CD8-positive, alpha-beta memory T cell (primary cell): ENCODE measurements around the gene GPT2. TPM values are rescaled to one million over a fixed set of nuclear protein-coding genes. Genes with fewer than 3 reads are reported as not detected.
A peak's percentile ranks its signal among the peaks of the same experiment; 100 is the strongest.

Experiments used
- CTCF ChIA-PET: fragments of 350-600 bp; sonication (Branson Sonifier 250); formaldehyde crosslinking; loops from one replicate; lab custom pipeline; 2021; ENCODE audit warnings: antibody characterized with exemption; lab: Charles Lee
- POLR2A ChIA-PET: fragments of 350-600 bp; sonication (Branson Sonifier 250); formaldehyde crosslinking; loops from one replicate; lab custom pipeline; 2021; ENCODE audit warnings: antibody characterized with exemption; lab: Charles Lee
- DNase-seq, 5 donors: peaks; one replicate each; pipeline versions ENCODE4 v3.0.0 to v3.0.0-alpha.2; 2020 to 2022; ENCODE audit warnings: mixed read lengths in 1 of 5
- H3K27ac ChIP-seq: one replicate; pipeline ENCODE4 v1.7.0; 2013; ENCODE audit warnings: low read depth, mild to moderate bottlenecking, low read length, moderate library complexity
- H3K27me3 ChIP-seq: 2 replicates; pipeline ENCODE4 v1.7.0; 2013; ENCODE audit warnings: low read length, mild to moderate bottlenecking; ENCODE audit not compliant: insufficient read depth, poor library complexity, severe bottlenecking
- H3K36me3 ChIP-seq: 2 replicates; pipeline ENCODE4 v1.7.0; 2013; ENCODE audit warnings: mild to moderate bottlenecking, low read length, moderate library complexity; ENCODE audit not compliant: insufficient read depth
- H3K4me1 ChIP-seq: 2 replicates; pipeline ENCODE4 v1.7.0; 2013; ENCODE audit warnings: mild to moderate bottlenecking, low read length, moderate library complexity; ENCODE audit not compliant: insufficient read depth
- H3K4me3 ChIP-seq: 2 replicates; pipeline ENCODE4 v1.7.0; 2013; ENCODE audit warnings: mild to moderate bottlenecking, low read length
- H3K9me3 ChIP-seq: 2 replicates; pipeline ENCODE4 v1.7.0; 2013; ENCODE audit warnings: mild to moderate bottlenecking, low read length
- H3K27ac Mint-ChIP-seq, 8 donors: one replicate each; pipeline ENCODE4 v1.8.0; 2020 to 2021; ENCODE audit warnings: mixed read lengths in 8 of 8, mild to moderate bottlenecking in 6 of 8, inconsistent platforms in 3 of 8, moderate library complexity in 3 of 8
- H3K27me3 Mint-ChIP-seq, 2 donors: one replicate each; pipeline ENCODE4 v1.8.0; 2020 to 2021; ENCODE audit warnings: mixed read lengths in 2 of 2, mild to moderate bottlenecking in 1 of 2, moderate library complexity in 1 of 2
- H3K36me3 Mint-ChIP-seq, 3 donors: one replicate each; pipeline ENCODE4 v1.8.0; 2020 to 2021; ENCODE audit warnings: mixed read lengths in 3 of 3, inconsistent platforms in 1 of 3, mild to moderate bottlenecking in 1 of 3
- H3K4me1 Mint-ChIP-seq, 3 donors: one replicate each; pipeline ENCODE4 v1.8.0; 2020 to 2021; ENCODE audit warnings: mixed read lengths in 3 of 3, inconsistent platforms in 1 of 3, mild to moderate bottlenecking in 1 of 3
- H3K4me3 Mint-ChIP-seq, 7 donors: one replicate each; pipeline ENCODE4 v1.8.0; 2020 to 2021; ENCODE audit warnings: mixed read lengths in 7 of 7, mild to moderate bottlenecking in 6 of 7, moderate library complexity in 4 of 7, inconsistent platforms in 2 of 7
- H3K9me3 Mint-ChIP-seq, 5 donors: one replicate each; pipeline ENCODE4 v1.8.0; 2020 to 2022; ENCODE audit warnings: mixed read lengths in 5 of 5, mild to moderate bottlenecking in 3 of 5, moderate library complexity in 2 of 5, inconsistent platforms in 1 of 5
- polyA plus RNA-seq: library from polyadenylated mRNA; unstranded; fragments of 300-500 nt; fragmentation: Illumina TruSeq; gene quantifications from one replicate; pipeline ENCODE4 v1.2.3, GENCODE V29; 2021
- total RNA-seq, 2 experiments: library from RNA; stranded (reverse); gene quantifications; one replicate each; pipeline ENCODE4 v1.2.3, GENCODE V29; 2021

Gene GPT2
- total and polyA plus RNA-seq, 3 experiments from 2014 or later = 0.79 to 16.5 (median 12.5) TPM

DNA sequence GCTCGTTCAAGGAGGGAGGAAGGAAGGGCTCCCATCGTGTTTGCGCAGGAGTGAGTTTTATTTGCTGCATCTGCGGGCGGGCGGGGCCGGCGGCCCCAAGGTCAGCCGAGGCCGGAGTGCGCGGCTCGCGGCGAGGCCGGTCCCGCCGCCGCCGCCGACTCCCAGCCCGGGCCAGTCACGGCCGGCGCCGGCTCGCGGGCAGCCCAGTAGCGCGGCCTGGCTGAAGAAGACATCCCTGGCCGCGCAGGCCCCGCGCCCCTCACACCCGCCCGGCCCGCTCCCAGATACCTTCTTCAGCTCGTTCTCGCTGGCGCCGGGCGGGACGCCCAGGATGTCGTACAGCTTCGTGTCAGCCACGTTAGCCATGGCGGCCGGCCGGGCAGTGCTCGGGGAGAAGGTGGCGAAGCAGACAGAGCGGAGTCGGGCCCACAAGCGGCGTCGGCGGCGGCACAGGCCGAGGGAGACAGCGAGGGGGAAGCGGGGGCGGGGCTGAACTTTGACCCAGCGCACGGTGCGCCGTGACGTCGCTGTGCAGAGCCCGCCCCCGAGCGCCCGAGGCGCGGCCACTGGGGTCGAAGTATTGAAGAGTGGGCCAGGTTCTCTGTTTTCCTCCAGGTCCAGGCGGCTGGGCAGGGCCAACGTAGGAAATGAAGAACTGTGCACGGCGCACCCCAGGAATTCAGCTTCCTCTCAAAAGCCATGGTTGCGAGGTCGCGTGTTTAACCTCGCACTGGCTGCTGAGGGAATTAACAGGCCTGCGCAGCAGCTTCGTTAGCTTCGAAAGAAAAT lies 89.2 kb downstream of the GPT2 start, which contains the start of gene DNAJA2:
Gene DNAJA2, minus strand, starts transcription at position 468 of the 789 bp plus-strand sequence. Its CDS starts 102 bp downstream, at position 366.
- H3K27me3 Mint-ChIP-seq = peaks cover 0 to 1% of the 10 kb centered on the region in 2 donors
- peaks cover 6 to 42% (median 8%) of the 10 kb centered on the region in 3 donors for H3K36me3 Mint-ChIP-seq
- Histone ChIP-seq H3K9me3 (no peaks in the 10 kb centered on the region), H3K4me1 (peaks cover 40% of the 10 kb centered on the region), H3K4me3 (peak within 1 kb of the TSS; percentile 83), H3K27ac (peak within 1 kb of the TSS; percentile 87), H3K36me3 (peaks cover 11% of the 10 kb centered on the region), H3K27me3 (no peaks in the 10 kb centered on the region)
- peak; percentile 89 to 93 (median 92) for DNase-seq
- no peaks in the 10 kb centered on the region for H3K9me3 Mint-ChIP-seq
- H3K27ac Mint-ChIP-seq = peak within 1 kb of the TSS; percentile 89 to 100 (median 99)
- ChIA-PET CTCF (interaction anchor here (1.3 to 3.0 kb wide), 4 partner anchors 11 to 168 kb away, joined by 3 to 14 read pairs (median 8); no protein-coding TSS in a partner anchor), POLR2A (interaction anchor here (0.6 to 2.6 kb wide), 7 partner anchors 11 to 1639 kb away, joined by 3 to 12 read pairs (median 4); partner anchors contain the start of genes ITFG1, N4BP1 and PHKB)
- peaks cover 52 to 65% (median 63%) of the 10 kb centered on the region in 3 donors for H3K4me1 Mint-ChIP-seq
- peak within 1 kb of the TSS; percentile 83 to 99 (median 92) for H3K4me3 Mint-ChIP-seq

DNA sequence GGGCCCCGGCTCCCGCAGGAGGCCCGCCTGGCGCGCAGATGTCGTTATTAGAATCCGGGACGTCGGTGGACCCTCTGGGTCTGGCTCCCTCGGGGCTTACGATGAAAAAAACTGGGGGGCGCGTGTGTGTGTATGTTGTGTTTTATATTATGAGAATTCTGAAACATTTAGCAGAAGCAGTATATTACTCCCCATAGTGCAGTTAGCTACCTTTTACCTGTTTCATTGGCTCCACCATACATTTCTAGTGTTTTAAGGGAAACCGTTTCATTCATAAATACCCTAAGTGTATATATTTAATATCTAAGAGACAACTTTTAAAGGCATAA lies 89.8 kb downstream of the GPT2 start:
- Histone ChIP-seq H3K4me1 (peaks cover 35% of the 10 kb centered on the region), H3K9me3 (no peaks in the 10 kb centered on the region), H3K27me3 (no peaks in the 10 kb centered on the region), H3K4me3 (peak overlapping the region; percentile 45), H3K27ac (peak overlapping the region; percentile 87), H3K36me3 (peaks cover 5% of the 10 kb centered on the region)
- no peaks in the 10 kb centered on the region for H3K9me3 Mint-ChIP-seq
- ChIA-PET CTCF (interaction anchor here (1.3 to 3.0 kb wide), 4 partner anchors 12 to 168 kb away, joined by 3 to 14 read pairs (median 8); no protein-coding TSS in a partner anchor), POLR2A (interaction anchor here (0.6 to 2.6 kb wide), 6 partner anchors 12 to 1639 kb away, joined by 3 to 12 read pairs (median 4); partner anchors contain the start of genes ITFG1 and PHKB)
- H3K27me3 Mint-ChIP-seq = peaks cover 0 to 1% of the 10 kb centered on the region in 2 donors
- peak overlapping the region; percentile 89 to 100 (median 99) for H3K27ac Mint-ChIP-seq
- no peak for DNase-seq
- peaks cover 6 to 36% (median 8%) of the 10 kb centered on the region in 3 donors for H3K36me3 Mint-ChIP-seq
- H3K4me3 Mint-ChIP-seq = peak overlapping the region; percentile 83 to 97 (median 91)
- H3K4me1 Mint-ChIP-seq = peaks cover 46 to 60% (median 58%) of the 10 kb centered on the region in 3 donors

DNA sequence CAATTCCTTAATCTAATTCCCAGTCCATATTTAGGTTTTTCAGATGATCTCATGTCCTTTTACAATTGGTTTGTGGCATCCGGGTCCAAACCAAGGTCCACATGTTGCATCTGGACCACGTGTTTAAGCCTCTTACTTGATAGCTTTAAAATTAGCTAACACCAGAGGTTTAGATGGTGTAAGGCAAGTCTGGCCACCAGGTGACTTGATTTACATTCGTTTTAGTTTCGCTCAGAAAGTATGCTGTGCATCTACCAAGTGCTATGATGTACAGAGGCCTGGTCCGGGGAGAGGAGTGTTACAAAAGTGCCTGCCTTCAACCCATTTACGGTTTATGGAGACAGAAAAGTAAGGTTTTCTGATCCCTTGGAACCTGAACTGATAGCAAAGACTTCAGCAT lies 90.2 kb downstream of the GPT2 start:
- H3K4me3 ChIP-seq = peak overlapping the region; percentile 45
- Mint-ChIP-seq H3K36me3 (peaks cover 6 to 32% (median 8%) of the 10 kb centered on the region in 3 donors), H3K9me3 (no peaks in the 10 kb centered on the region), H3K27ac (peak overlapping the region; percentile 89 to 100 (median 99)), H3K4me1 (peaks cover 42 to 56% (median 56%) of the 10 kb centered on the region in 3 donors), H3K27me3 (peaks cover 0 to 1% of the 10 kb centered on the region in 2 donors), H3K4me3 (peak overlapping the region; percentile 83 to 97 (median 91))
- CTCF ChIA-PET = interaction anchor here (1.3 to 3.0 kb wide), 4 partner anchors 12 to 167 kb away, joined by 3 to 14 read pairs (median 8); no protein-coding TSS in a partner anchor
- no peaks in the 10 kb centered on the region for H3K27me3 ChIP-seq
- POLR2A ChIA-PET = interaction anchor here (0.6 to 2.6 kb wide), 6 partner anchors 11 to 1638 kb away, joined by 3 to 12 read pairs (median 6); partner anchors contain the start of genes ITFG1 and PHKB
- H3K9me3 ChIP-seq = no peaks in the 10 kb centered on the region
- peaks cover 33% of the 10 kb centered on the region for H3K4me1 ChIP-seq
- H3K27ac ChIP-seq = peak overlapping the region; percentile 87
- peak in 3 of 5 donors; percentile 9 to 46 (median 39) for DNase-seq
- peaks cover 5% of the 10 kb centered on the region for H3K36me3 ChIP-seq

DNA sequence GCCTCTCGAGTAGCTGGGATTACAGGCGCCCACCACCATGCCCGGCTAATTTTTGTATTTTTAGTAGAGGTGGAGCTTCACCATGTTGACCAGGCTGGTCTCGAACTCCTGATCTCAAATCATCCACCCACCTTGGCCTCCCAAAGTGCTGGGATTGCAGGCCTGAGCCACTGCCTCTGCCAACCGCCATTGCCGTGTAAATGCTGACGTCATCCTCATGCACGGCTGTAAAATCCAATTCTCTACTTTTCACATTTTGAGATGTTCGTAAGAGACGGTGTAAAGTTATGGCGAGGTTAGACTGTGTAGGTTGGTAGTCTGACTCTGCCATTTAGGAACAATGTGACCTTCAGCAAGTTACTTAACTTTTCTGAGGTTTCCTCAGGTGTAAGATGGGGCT lies 91.0 kb downstream of the GPT2 start:
- POLR2A ChIA-PET = no interaction called here
- no peak overlapping the region for H3K27ac ChIP-seq
- no peak overlapping the region for H3K4me3 ChIP-seq
- DNase-seq = no peak
- Mint-ChIP-seq H3K27ac (peak overlapping the region; percentile 45 to 100 (median 94)), H3K36me3 (peaks cover 6 to 27% (median 10%) of the 10 kb centered on the region in 3 donors), H3K9me3 (no peaks in the 10 kb centered on the region), H3K4me3 (peak overlapping the region in 1 of 7 donors; percentile 94), H3K27me3 (peaks cover 0 to 1% of the 10 kb centered on the region in 2 donors), H3K4me1 (peaks cover 35 to 50% (median 48%) of the 10 kb centered on the region in 3 donors)
- CTCF ChIA-PET = interaction anchor here (3.0 kb wide), 1 partner anchor 63 kb away, joined by 14 read pairs; no protein-coding TSS in a partner anchor
- peaks cover 25% of the 10 kb centered on the region for H3K4me1 ChIP-seq
- H3K36me3 ChIP-seq = peaks cover 5% of the 10 kb centered on the region
- no peaks in the 10 kb centered on the region for H3K9me3 ChIP-seq
- no peaks in the 10 kb centered on the region for H3K27me3 ChIP-seq

DNA sequence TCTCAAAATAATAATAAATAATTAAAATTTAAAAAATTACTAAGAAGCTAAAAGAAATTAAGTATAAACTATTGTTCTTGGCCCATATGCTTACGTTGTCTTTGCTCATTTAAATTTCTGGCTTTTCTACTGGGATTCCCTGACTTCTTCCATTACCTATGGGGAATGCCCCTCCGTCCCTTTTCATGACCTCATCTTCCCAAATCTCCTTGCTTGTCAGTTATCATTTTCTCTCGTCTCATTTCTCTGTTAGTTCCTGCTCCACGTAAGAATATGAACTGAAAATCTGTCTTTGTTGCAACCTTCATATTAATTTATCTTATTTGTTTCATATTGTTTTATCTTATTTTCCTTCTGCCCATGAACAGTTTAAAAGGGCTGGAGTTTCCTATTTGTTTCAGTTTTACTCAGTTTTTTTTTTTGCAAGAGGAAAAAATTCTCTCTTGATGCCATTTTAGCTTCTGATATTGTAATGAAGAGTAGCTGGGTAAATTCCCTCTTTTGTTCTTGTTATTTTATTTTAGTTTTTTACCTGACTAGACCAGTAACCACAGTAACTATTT lies 91.8 kb downstream of the GPT2 start:
- H3K36me3 Mint-ChIP-seq = peaks cover 4 to 23% (median 8%) of the 10 kb centered on the region in 3 donors
- H3K27ac Mint-ChIP-seq = peak overlapping the region; percentile 12 to 94 (median 74)
- peaks cover 4% of the 10 kb centered on the region for H3K36me3 ChIP-seq
- no peak overlapping the region for H3K27ac ChIP-seq
- peaks cover 0 to 1% of the 10 kb centered on the region in 2 donors for H3K27me3 Mint-ChIP-seq
- peak overlapping the region in 2 of 7 donors; percentile 6 to 25 for H3K4me3 Mint-ChIP-seq
- H3K9me3 Mint-ChIP-seq = no peaks in the 10 kb centered on the region
- H3K4me1 Mint-ChIP-seq = peaks cover 32 to 45% (median 43%) of the 10 kb centered on the region in 3 donors
- ChIA-PET POLR2A (interaction anchor here (0.7 kb wide), 1 partner anchor 14 kb away, joined by 6 read pairs; no protein-coding TSS in a partner anchor), CTCF (no interaction called here)
- H3K9me3 ChIP-seq = no peaks in the 10 kb centered on the region
- peaks cover 23% of the 10 kb centered on the region for H3K4me1 ChIP-seq
- DNase-seq = no peak
- no peak overlapping the region for H3K4me3 ChIP-seq
- no peaks in the 10 kb centered on the region for H3K27me3 ChIP-seq

DNA sequence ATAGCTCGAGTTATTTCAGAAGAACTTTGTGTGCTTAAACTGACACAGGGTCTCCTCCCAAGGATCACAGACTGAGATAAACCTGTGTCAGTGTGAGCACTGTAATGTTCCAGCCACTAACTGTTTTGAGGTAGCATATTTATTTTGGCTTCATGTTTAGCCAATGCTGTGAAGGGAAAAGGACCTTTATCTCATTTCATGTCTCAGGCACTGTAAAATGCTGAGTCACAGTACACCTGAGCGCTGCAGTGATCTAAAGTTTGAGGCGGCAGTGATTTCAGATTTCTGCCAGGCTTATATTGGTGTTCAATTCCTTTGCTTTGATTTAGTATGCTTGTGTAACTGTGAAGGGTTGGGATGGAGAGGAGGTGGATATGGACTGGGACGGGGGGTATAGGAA lies 92.4 kb downstream of the GPT2 start:
- no peak overlapping the region for H3K27ac ChIP-seq
- H3K4me1 ChIP-seq = peaks cover 17% of the 10 kb centered on the region
- H3K36me3 ChIP-seq = no peaks in the 10 kb centered on the region
- Mint-ChIP-seq H3K36me3 (peaks cover 0 to 19% (median 5%) of the 10 kb centered on the region in 3 donors), H3K4me1 (peaks cover 28 to 39% (median 37%) of the 10 kb centered on the region in 3 donors), H3K27ac (peak overlapping the region in 6 of 8 donors; percentile 35 to 84 (median 60)), H3K4me3 (no peak overlapping the region), H3K27me3 (peaks cover 0 to 1% of the 10 kb centered on the region in 2 donors), H3K9me3 (no peaks in the 10 kb centered on the region)
- H3K4me3 ChIP-seq = no peak overlapping the region
- DNase-seq = no peak
- ChIA-PET CTCF (no interaction called here), POLR2A (interaction anchor here (0.7 kb wide), 1 partner anchor 14 kb away, joined by 6 read pairs; no protein-coding TSS in a partner anchor)
- H3K9me3 ChIP-seq = no peaks in the 10 kb centered on the region
- H3K27me3 ChIP-seq = no peaks in the 10 kb centered on the region
